Stimulated activated CD8-positive, alpha-beta memory T cell treated with anti-CD3 and anti-CD28 coated beads, Interleukin-12 subunit alpha, Interleukin-12 subunit beta, amount 100 ng/mL, for 24 hours (primary cell): ENCODE measurements around the gene SND1.

Experiments used
- DNase-seq: peaks from one replicate; pipeline ENCODE4 v3.0.0-alpha.2; 2020; ENCODE audit errors: extremely low read depth

Gene SND1

DNA sequence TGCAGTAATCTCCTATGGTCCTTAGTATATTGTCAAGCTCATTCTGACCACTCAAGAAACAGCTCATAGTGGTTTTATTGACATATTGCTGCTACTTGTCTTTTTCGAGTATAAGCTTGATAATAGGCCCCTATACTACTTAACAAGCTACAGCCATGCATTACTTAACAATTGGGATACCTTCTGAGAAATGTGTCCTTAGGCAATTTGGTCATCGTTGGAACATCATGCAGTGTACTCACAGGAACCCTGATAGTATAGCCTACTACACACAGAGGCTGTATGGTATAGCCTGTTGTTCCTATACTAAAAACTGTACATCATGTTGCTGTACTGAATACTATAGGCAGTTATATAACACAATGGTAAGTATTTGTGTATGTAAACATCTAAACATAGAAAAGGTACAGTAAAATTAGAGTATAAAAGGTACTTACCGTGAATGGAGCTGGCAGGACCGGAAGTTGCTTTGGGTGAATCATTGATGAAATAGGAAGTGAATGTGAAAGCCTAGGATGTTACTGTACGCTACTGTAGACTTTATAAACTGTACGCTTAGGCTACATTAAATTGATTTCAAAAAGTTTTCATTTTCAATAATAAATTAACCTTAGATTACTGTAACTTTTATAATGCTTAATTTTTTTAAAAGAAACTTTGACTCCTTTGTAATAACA is 218.4 kb downstream of the SND1 start:
- no peak for DNase-seq

DNA sequence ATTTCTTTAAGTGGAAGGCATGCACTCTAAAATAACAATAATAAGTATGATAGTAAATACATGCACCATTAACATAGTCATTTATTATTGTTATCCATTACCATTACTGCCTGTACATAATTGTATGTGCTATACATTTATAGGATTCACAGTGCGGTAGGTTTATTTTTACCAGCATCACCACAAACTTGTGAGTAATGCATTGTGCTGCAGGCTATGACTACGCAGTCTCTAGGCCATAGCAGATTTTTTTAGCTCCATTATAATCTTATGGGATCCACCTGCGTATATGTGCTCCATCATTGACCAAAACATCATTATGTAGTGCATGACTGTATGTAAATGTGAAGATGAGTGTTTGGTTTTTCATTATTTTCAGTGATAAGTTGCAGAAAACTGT is 219.2 kb downstream of the SND1 start:
- DNase-seq = no peak

DNA sequence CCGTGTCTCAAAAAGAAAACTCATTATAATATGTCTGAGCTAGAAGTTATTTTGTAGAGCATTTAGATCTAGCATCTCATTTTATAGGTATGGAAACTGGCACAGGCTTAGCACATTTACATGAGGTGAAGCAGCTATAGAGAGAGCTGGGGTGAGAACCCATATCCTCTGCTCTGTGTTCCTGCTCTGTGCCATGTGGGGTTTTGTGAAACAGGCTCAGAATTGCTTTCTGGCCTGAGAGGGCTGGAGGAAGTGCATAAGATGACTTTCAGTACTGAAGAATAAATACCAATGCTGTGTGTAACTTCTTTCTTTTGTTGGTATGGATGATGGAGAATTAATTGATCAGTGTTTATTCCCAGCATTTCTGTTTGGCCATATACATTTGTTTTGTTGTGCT is 220.1 kb downstream of the SND1 start:
- DNase-seq = no peak

DNA sequence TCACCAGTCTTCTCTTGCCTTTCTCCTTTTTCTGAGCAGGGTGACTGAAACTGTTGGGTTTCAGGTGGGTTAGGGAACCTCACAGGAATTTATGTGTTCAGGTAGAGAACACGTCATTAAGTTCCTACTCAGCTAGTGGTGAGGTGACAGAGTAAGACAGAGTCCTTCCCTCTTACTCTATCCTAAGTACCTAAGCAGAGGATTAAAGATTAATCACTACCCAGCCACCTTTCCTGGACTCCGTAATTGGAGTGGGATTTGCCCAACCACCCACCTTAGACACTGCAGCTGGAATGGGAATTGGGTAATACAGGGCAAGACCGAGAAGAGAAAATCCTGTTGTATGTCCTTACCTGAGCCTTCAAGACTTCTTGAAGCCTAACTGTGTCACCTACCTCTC is 221.2 kb downstream of the SND1 start:
- DNase-seq = no peak

DNA sequence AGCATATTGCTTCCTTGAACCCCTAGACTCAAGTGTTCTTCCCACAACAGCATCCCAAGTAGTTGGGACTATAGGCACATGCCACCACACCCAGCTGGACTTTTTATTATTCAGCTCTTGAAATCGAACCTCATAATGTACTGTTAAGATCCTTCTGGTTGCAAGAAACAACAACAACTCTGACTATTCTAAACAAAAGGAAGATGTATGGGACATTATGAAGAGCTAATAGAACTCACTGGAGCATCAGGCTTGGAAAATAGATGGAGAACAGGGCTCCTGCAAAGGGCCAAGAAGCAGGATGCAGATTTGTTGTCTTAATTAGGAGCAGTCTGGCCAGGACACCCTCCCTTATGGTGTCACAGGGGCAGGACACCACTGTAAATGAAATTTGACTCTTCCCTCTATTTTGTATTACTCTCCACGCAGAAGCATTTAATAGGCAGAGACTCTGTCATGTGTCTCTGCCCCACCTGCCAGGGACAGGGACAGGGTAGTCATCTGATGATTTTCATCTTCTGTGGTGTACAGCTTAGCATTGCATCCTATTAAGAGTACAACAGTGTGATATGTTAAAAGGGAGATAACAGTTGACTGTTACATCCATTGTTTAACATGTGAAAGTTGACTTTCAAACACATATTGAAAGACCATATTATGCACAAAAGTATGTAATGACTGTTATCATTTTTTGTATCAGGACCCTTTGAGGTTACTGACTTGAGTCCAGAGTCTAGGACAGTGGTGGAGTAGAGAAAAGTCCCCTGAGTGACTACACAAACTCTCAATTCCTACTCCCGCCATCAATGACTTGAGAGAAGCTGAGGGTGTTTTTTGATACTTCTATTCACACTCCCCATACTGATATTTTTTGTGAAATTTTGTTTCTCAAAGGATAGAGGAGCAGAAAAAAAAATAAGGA is 222.0 kb downstream of the SND1 start:
- no peak for DNase-seq

DNA sequence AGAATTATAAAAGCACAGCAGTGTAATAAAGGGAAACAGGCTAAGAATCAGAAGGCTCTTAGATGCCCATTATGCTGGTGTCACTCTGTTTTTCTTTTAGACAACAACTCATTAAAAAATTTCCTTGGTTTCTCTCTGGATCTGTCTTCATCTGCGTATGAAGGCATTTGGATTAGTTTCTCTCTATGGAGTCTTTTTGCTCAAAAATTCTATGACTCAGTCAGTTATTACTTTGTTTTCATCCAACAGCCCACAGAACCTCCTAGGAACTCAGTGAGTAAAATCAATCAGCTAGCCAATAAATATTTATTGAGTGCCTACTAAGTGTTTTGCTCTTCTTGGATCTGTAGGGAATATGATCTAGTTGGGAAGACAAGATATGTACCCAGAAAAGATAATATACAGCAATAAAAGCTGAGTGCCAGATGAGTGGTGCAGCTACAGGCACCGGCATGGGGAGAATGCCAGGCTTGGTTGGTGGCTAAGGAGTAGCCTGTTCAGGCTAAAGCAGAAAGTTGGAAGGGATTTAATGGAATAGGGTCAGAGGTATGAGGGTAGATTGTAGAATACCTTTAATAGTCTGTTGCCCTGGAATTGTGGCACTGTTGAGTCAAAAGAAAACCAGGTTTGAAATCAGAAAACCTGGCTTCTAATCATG is 223.1 kb downstream of the SND1 start:
- no peak for DNase-seq

DNA sequence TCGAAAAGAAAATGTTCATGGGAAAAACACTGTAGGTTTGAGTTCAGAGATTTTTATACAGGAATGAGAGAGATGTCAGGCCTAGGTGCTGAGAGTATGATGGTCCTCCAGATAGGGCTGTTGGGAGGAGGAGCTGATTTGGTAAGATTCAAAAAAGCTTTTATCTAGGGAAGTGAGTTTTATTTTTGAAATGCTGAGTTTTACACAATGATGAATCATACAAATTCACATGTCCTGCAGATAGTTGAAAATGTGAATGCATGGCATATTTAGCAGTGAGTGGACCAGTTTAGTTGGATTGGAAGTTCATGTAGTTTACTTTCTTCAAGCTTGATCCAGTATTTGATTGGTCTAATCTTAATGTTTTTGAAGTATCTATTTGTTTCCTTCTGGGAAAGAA is 224.4 kb downstream of the SND1 start:
- DNase-seq = no peak

DNA sequence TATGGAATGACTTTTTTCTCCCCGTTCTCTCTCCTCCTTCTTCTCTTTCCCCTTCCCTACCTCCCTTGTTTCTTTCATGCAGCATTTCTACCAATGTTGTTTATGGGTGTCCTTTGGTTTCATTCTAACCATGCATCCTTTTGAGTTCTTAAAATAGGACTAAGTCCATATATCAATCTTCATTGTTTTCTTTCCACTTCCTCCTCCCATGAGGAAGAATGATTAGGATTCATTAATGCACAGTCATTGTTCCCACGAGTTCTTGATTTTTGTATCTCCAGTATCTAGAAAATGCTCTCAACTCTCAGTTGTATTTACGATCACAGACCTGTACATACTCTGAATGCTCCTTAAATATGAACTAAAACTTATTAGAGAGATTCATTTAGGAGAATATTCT is 226.0 kb downstream of the SND1 start:
- no peak for DNase-seq

DNA sequence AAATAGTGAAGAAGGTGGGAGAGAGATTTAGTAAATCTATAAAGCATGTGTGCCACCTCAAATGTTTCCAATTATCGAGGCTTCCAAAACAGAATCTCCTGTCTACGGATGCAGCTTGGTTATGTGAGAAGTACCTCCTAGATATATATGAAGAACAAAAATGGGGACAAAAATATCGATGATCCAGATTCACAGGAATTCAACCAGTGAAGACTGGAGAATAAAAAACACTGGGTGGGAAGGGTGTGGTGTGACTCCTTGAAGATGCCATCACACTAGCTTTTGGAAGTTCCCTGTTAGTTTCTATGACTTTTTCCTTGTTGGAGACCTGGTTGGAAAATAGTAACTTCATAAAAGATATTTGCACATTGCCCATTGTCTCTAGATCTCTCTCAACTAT is 226.8 kb downstream of the SND1 start:
- DNase-seq = no peak

DNA sequence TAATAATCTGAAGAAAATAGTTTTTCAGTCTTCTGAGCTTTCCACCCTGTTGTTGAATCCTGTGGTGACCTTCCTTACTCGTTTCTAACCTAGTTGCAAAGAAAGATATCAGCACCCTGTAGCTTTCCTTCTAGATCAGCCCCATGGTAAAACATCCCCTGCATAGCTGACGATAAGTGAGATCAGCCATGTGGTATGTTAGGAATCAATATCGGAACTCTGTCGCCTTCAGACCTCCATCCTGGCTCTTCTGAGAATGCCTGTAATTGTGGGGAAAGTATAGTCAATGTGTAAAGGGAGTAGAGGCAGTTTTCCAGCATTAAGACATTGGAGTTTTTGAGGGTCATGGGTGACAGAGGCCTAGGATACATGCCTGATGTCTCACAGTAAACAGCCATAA is 227.4 kb downstream of the SND1 start:
- DNase-seq = no peak

DNA sequence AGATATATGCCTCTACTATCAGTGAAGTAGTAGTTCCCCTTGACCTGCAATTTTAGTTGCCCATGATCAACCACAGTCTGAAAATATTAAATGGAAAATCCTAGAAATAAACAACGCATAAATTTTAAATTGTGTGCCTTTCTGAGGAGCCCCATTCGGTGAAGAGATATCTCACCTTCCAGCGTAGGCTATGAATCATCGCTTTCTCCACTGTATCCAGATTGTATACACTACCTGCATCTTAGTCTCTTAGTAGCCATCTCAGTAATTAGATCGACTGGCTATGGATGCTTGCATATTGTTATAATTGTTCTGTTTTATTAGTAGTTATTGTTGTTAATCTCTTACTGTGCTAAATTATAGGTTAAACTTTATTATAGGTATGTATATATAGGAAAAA is 227.9 kb downstream of the SND1 start:
- DNase-seq = no peak

DNA sequence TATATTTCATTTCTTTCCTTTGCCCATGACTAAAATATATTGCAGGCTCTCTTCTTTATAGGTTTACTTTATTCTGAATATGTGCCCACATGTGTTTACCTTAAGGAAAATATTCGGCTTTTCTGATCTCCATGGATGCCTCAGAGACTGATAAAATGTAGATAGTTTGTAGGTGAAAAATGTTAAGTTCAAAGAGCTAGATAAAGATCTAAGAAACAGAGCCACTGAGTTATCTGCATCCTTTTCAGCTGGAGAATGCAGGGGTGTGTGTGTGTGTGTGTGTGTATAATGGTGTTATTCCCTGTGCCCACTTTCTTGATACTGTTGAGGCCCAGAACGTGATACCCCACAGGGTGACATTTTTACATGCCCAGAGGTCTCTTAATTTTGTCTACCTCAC is 228.5 kb downstream of the SND1 start:
- DNase-seq = no peak

DNA sequence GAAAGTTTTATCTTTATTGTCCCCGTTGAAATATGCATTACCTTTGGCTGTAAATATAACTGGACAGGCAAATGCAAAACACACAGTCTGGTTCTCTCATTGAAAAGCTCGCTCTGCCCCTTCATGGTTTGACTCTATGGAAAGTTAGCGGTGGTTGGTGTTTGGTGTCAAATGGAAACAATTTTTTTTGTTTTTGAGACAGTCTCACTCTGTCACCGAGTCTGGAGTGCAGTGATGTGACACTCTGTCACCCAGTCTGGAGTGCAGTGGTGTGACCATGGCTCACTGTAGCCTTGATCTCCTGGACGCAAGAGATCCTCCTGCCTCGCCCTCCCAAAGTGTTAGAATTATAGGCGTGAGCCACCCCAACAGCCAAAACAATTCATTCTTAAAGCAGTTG is 229.6 kb downstream of the SND1 start:
- DNase-seq = no peak

DNA sequence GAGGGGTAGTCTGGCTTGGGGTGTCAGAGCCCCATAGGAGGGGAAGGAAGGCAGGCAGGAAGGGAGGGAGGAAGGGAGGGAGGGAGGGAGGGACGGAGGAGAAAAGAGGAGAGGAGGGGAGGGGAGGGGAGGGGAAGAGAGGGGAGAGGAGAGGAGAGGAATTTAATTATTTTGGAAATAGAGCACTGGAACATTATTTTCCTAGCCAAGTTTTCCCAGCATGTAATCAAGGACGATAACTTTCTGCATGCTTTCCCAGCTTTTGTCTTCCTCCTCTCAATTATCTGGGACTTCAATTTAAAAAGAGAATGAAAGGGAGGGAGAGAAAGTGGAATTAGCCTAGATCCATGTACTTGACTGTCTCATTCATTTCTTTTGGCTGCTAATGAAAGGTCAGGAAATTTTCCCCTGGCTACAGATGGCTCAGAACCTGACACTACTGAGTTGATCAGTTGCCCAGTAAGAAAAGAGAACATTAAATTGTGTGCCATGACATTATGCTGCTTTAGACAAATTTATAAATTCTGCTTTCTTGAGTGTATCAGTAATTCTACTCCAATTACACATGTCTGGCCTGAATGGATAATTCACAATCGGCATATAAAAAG is 230.4 kb downstream of the SND1 start:
- DNase-seq = no peak

DNA sequence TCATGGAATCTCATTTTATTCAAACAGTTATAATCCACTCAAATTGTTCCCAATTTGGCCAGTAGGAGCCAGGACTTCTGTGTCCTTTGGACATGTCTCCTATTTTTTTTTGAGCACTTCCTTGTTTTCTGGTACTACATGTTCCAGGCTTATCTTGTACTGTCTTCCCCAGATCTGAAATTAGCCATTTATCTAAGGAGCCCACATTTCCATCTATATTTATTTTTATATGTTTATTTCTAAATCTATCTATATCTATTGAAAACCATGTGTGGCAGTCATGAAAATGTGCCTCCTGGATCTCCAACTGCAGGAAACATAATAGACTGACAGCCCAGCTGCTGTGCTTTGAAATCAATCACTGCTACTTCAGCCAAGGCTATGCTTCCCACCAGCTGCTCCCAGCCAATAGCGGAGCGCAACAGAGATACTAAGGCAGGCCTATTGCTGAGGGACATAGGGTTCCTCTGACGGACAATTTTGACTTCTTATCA is 232.1 kb downstream of the SND1 start:
- no peak for DNase-seq

DNA sequence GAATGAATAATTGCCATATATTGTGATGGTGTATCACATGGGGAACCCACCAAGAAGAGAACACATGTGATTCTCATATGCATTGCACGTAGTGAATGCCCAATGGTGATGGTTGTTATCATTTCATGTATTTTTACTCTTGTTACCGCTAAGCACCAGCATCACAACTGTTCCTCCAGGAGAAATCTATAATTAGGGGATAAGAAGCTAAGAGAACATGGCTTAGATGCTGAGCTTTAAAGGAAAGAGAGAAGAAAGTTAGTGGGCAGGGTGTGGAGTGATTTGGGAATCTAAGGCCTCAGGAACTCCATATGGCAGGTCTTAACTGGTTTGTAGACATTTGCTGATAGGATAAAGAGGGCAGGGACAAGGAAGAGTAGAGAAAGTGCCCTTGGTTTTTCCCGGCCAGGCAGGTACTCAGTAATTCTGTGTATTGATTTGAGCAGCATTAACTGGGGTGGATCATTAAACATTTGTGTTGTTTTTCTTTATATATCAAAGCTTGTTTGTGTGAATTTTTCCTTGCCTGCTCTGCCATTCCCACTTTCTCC is 233.3 kb downstream of the SND1 start:
- DNase-seq = no peak

DNA sequence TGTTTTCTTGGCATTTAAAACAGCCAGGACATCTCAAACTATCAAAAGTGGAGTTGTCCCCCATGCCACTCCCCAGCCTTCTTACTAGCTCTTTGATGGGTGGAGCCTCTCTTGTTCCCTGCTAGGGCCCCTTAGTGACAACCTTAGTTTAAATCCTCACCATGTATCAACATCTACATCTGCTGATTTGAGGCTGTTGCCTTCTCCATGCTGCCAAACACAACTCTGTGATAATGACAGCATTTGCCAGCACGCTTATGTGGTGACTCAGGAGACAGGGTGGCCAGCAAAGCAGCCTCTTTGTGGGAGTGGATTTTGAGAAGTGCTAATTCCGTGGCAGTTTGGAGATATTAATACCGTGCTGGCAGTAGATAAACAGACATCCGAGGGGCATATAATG is 233.8 kb downstream of the SND1 start:
- DNase-seq = no peak

DNA sequence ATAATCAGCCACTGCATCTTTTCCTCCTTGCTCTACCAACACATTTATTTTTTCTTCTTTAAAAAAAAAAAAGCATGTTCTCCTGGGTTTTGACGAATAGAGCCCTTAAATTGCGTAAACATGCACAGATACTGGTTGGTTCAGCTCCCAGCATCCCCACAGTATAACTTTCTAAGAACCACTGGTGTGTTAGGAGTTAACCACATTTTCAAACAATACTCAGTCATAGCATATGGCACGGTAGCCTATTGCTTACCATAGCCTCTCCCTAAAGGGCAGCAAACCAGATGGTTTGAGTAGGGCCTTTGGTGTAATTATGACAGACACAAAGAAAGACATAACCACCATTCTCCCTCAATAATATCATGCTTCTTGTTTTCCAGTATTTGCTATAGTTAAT is 234.3 kb downstream of the SND1 start:
- no peak for DNase-seq

DNA sequence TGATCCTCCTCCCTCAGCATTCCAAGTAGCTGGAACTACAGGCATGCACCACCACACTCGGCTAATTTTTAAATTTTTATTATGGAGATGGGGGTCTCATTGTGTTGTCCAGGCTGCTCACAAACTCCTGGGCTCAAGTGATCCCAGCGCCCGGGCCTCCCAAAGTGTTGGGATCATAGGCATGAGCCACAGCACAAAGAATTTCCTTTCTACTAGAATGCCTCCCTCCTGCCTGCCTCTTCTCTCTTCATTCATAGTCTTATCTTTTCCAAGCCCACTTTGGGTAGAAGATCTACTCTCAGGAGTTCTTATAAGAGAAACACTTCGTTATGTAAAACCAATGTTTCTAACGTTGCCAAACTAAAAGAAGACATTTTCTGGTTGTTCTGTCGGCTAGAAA is 235.1 kb downstream of the SND1 start:
- no peak for DNase-seq

DNA sequence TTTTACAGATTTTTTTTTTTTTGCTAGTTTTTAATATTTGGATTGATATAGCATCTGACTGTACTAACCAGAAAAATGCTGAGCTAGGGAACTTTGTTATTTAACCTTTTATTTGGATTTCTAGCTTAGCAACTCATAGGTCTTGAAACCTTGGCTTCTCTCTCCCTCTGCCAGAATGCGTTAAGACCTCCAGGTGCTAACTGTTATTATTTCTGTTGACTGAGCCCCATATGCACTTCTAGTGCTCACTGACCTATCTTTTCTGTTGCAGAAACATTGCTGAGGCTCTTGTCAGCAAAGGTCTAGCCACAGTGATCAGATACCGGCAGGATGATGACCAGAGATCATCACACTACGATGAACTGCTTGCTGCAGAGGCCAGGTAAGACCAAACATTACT is 235.6 kb downstream of the SND1 start:
- no peak for DNase-seq

DNA sequence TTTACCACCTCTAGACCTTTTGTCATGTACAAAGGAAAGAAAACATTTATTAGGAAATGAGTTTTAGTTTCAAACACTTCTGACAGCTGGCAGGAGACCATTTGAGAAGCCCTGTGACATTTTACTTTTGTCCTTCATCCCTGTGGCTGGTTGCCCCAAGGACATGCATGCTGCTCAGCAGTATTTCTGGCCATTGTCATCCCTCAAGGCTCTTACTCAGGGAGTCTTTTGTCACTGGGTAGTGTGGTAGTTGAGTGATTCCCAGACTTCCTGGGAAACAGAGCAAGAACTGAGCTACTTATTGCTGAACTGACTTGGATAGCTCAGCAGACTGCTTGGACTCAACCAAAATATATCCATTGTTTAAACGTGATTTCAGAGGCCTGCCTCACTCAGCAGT is 236.4 kb downstream of the SND1 start:
- DNase-seq = no peak

DNA sequence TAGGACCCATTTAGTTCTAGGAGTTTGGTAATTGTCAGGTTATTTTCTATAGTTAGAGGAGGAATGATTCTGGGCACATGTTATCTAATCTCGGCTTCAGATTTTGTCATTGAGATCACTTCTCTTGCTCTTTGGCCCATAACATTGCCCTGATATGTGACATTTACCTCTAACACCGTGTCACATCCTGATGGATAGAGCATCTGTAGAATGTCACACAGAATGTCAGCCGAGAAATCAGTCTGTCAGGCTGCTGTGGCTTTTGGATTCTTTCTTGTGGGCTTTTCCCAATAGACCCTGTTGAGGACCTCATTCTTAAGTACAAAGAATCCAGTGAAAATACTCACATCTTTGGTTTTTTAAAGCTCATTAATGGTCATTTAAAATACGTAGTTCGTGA is 236.8 kb downstream of the SND1 start:
- DNase-seq = no peak
